Gastrocnemius medialis (tissue), 4 donors: ENCODE results near the gene FAM227B. TPM values are rescaled to one million over a fixed set of nuclear protein-coding genes. Genes with fewer than 3 reads are reported as not detected.

Source experiments
- ATAC-seq, 2 donors: fragments of 150-250 bp; one replicate each; pipeline ENCODE4 v1.9.1; 2016
- DNase-seq, 2 donors: peaks; one replicate each; pipeline ENCODE4 v3.0.0-alpha.2; 2019
- H3K27ac ChIP-seq, 4 donors: fragments of 200-600 bp; sonication (generic); 1 replicate in 1 of 4; 2 replicates in 3 of 4; pipeline ENCODE4 v1.5.1; 2016 to 2018; ENCODE audit warnings: mild to moderate bottlenecking in 2 of 4, moderate library complexity in 1 of 4
- H3K27me3 ChIP-seq, 3 donors: fragments of 200-600 bp; sonication (generic) in 2 of 3; 1 replicate in 1 of 3; 2 replicates in 2 of 3; pipeline versions ENCODE4 v1.5.1 to v1.6.0; 2016 to 2019; ENCODE audit warnings: mild to moderate bottlenecking in 1 of 3, moderate library complexity in 1 of 3
- H3K36me3 ChIP-seq, 2 donors: fragments of 200-600 bp; sonication (generic) in 1 of 2; one replicate each; pipeline ENCODE4 v1.5.1; 2017 to 2018
- H3K4me1 ChIP-seq, 2 donors: fragments of 200-600 bp; sonication (generic) in 1 of 2; one replicate each; pipeline ENCODE4 v1.5.1; 2016 to 2017; ENCODE audit warnings: mild to moderate bottlenecking in 2 of 2
- H3K4me3 ChIP-seq, 4 donors: fragments of 200-600 bp; sonication (generic) in 3 of 4; 1 replicate in 1 of 4; 2 replicates in 3 of 4; pipeline ENCODE4 v1.5.1; 2016 to 2019; ENCODE audit warnings: mild to moderate bottlenecking in 2 of 4
- H3K9me3 ChIP-seq, 3 donors: fragments of 200-600 bp; sonication (generic) in 2 of 3; 1 replicate in 1 of 3; 2 replicates in 2 of 3; pipeline ENCODE4 v1.5.1; 2016 to 2019
- POLR2A ChIP-seq, 2 donors: fragments of 450-650 bp; IDR thresholded peaks; one replicate each; pipeline ENCODE4 v1.6.1; 2017; ENCODE audit warnings: antibody characterized with exemption in 2 of 2, mild to moderate bottlenecking in 2 of 2, moderate library complexity in 2 of 2
- in situ Hi-C, 4 donors: fragments of 200-750 bp; cut with MboI; loops; one replicate each; pipeline versions ENCODE4 v1.15.0 to v1.8.0; 2017; ENCODE audit warnings: low sequenced_read_pairs in 4 of 4
- intact Hi-C: fragments of 100-400 bp; cut with DNase I; formaldehyde crosslinking; loops from one replicate; pipeline ENCODE4 v1.15.1; 2023; ENCODE audit warnings: low total_unique reads
- total RNA-seq, 4 donors: library from RNA; depleted of rRNA; stranded (reverse); fragments of >200 nt; gene quantifications; one replicate each; pipeline versions ENCODE4 v1.1.0 to v1.2.3, GENCODE V29; 2016
- TF ChIP-seq, protein P1 (sequence below), 5 experiments: fragments of 450-650 bp in 3 of 5; fragments of 200-600 bp in 2 of 5; sonication (generic) in 2 of 5; IDR thresholded peaks in 4 of 5; conservative IDR thresholded peaks in 1 of 5; 1 replicate in 4 of 5; 2 replicates in 1 of 5; pipeline ENCODE4 v1.5.1; 2016 to 2019; ENCODE audit warnings: antibody characterized with exemption in 5 of 5, mild to moderate bottlenecking in 3 of 5, moderate library complexity in 3 of 5

Gene FAM227B
- total RNA-seq, 4 donors from 2014 or later: 7.5 to 15.4 (median 11.7) TPM

DNA sequence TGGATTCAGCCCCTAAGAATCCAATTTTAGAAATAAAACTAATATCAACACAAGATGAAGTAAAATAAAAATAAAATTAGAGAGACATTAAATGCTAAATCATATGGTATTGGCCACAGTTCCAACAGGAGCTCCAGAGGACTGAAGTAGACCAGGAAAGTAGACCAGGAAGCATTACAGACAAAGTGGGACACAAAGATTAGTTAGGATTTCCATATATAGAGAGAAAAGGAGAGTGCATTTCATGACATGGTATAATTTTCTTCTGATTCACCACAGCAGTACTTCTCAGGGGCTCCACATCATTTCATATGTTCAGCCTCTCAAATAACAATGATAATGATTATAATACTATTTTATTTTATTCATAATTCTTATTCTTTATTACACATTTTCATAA is 179.3 kb downstream of the FAM227B start:
- Histone ChIP-seq H3K9me3 (no peaks in the 10 kb centered on the region), H3K36me3 (no peaks in the 10 kb centered on the region), H3K4me1 (no peaks in the 10 kb centered on the region), H3K4me3 (no peak overlapping the region), H3K27ac (no peak overlapping the region), H3K27me3 (no peaks in the 10 kb centered on the region)
- no peak for TF ChIP-seq POLR2A (IDR thresholded peaks at IDR 0.05)
- TF ChIP-seq, protein P1, sequence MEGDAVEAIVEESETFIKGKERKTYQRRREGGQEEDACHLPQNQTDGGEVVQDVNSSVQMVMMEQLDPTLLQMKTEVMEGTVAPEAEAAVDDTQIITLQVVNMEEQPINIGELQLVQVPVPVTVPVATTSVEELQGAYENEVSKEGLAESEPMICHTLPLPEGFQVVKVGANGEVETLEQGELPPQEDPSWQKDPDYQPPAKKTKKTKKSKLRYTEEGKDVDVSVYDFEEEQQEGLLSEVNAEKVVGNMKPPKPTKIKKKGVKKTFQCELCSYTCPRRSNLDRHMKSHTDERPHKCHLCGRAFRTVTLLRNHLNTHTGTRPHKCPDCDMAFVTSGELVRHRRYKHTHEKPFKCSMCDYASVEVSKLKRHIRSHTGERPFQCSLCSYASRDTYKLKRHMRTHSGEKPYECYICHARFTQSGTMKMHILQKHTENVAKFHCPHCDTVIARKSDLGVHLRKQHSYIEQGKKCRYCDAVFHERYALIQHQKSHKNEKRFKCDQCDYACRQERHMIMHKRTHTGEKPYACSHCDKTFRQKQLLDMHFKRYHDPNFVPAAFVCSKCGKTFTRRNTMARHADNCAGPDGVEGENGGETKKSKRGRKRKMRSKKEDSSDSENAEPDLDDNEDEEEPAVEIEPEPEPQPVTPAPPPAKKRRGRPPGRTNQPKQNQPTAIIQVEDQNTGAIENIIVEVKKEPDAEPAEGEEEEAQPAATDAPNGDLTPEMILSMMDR (IDR thresholded peaks at IDR 0.05 in 4 of 5, conservative IDR thresholded peaks at IDR 0.05 in 1 of 5): no peak
- no peak for ATAC-seq
- intact Hi-C loops: no loop called here
- no peak for DNase-seq
- in situ Hi-C loops: no loop called here

- no peak overlapping the region for H3K4me3 ChIP-seq
These were observed 180.8 kb downstream of the FAM227B start for GRCh38 chr15:49439678-49440395.

DNA sequence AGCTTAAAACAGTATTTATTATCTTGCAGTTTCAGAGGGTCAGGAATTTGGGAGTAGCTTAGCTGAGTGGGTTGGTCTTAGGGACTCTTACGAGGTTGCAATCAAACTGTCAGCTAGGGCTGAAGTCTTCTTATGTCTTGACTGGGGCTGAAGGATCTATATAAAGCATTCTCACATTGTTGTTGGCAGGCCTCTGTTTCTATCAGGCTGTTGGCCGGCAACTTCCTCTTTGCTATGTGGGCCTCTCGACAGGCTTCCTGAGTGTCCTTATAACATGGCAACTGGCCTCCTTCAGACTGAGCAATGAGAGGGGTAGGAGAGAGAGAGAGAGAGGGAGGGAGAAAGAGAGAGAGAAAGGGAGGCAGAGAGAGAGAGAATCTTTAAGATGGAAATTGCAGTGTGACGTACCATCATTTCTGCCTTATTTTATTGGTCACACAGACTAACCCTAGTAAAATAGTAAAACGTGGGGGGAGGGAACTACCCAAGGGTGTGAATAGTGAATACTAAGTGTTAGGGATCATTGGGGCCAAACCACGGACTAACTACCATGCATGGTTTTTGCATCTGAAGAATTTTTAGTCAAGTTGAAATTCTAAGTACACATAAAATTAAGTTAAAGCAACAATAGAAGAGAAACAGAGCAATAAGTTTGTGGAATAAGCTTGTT is 181.5 kb downstream of the FAM227B start:
- peak; percentile 3 to 15 for DNase-seq
- in situ Hi-C loops: no loop called here
- no peaks in the 10 kb centered on the region for H3K36me3 ChIP-seq

More at GRCh38 chr15:49439678-49440395, 180.8 kb downstream of the FAM227B start:
- no peak for TF ChIP-seq POLR2A (IDR thresholded peaks at IDR 0.05)
- TF ChIP-seq, protein P1 (IDR thresholded peaks at IDR 0.05 in 4 of 5, conservative IDR thresholded peaks at IDR 0.05 in 1 of 5): no peak
- ATAC-seq (no peak), DNase-seq (no peak)
- H3K27me3 ChIP-seq: no peaks in the 10 kb centered on the region
- intact Hi-C loops: no loop called here
- H3K36me3 ChIP-seq: no peaks in the 10 kb centered on the region
- H3K27ac ChIP-seq: no peak overlapping the region
- in situ Hi-C loops: no loop called here
- no peaks in the 10 kb centered on the region for H3K9me3 ChIP-seq
- H3K4me1 ChIP-seq: no peaks in the 10 kb centered on the region

DNA sequence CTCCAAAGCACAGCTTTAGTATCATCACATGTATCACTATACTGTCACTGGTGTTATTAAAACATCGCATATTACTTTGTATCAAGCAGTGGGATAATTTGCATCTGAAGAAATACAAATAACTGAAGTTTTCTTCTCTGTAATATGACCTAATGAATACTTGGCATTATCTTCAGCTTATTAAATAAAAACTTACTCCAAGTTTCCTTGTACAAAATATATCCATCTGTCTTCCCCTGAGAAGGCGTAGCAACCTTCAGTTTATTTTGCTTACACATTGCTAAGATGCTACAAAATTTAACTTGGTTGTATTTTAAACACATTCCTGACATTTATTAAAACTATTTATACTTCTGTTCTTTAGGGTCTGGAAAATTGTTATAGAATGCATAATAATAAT is 183.9 kb downstream of the FAM227B start:
- ATAC-seq (no peak), DNase-seq (no peak)
- intact Hi-C loops (no loop called here), in situ Hi-C loops (no loop called here)
- no peaks in the 10 kb centered on the region for H3K4me1 ChIP-seq
- no peaks in the 10 kb centered on the region for H3K27me3 ChIP-seq
- TF ChIP-seq POLR2A (IDR thresholded peaks at IDR 0.05): no peak
- TF ChIP-seq, protein P1 (IDR thresholded peaks at IDR 0.05 in 4 of 5, conservative IDR thresholded peaks at IDR 0.05 in 1 of 5): no peak
- no peak overlapping the region for H3K4me3 ChIP-seq
- no peaks in the 10 kb centered on the region for H3K36me3 ChIP-seq
- H3K27ac ChIP-seq: no peak overlapping the region
- no peaks in the 10 kb centered on the region for H3K9me3 ChIP-seq

More for the DNA sequence above, 181.5 kb downstream of the FAM227B start:
- Histone ChIP-seq H3K27me3 (no peaks in the 10 kb centered on the region), H3K9me3 (no peaks in the 10 kb centered on the region), H3K4me3 (no peak overlapping the region), H3K4me1 (no peaks in the 10 kb centered on the region), H3K27ac (no peak overlapping the region)
- TF ChIP-seq, protein P1 (IDR thresholded peaks at IDR 0.05 in 4 of 5, conservative IDR thresholded peaks at IDR 0.05 in 1 of 5): no peak
- TF ChIP-seq POLR2A (IDR thresholded peaks at IDR 0.05): no peak
- no peak for ATAC-seq
- intact Hi-C loops: no loop called here
